K562 (cell line): ENCODE results near the gene FAM110D. TPM values are rescaled to one million over a fixed set of nuclear protein-coding genes. Genes with fewer than 3 reads are reported as not detected.

Experiments used
- CBX2 ChIP-seq: fragments of 200-600 bp; sonication (generic); IDR thresholded peaks from one replicate; pipeline ENCODE4 v1.6.1; 2012; ENCODE audit warnings: mild to moderate bottlenecking, low read length, inconsistent platforms; ENCODE audit not compliant: insufficient read depth, poor library complexity, severe bottlenecking
- DLX4 ChIP-seq: fragments of 250-450 bp; sonication (Bioruptor Pico); IDR thresholded peaks from 2 replicates; pipeline ENCODE4 v1.6.1; 2021; ENCODE audit warnings: mild to moderate bottlenecking
- E2F5 ChIP-seq: sonication (generic); formaldehyde crosslinking; IDR thresholded peaks from 2 replicates; pipeline ENCODE4 v1.8.0; 2022; ENCODE audit warnings: mild to moderate bottlenecking, missing genetic modification reagents
- HOXB6 ChIP-seq: fragments of 250-450 bp; sonication (Bioruptor Pico); IDR thresholded peaks from 2 replicates; pipeline ENCODE4 v1.5.1; 2022; ENCODE audit warnings: mild to moderate bottlenecking, borderline replicate concordance
- IRF2 ChIP-seq: sonication (generic); formaldehyde crosslinking; IDR thresholded peaks from 2 replicates; pipeline ENCODE4 v1.8.1; 2022; ENCODE audit warnings: mild to moderate bottlenecking, missing genetic modification reagents
- JUND ChIP-seq, 2 experiments: IDR thresholded peaks; 2 replicates in 1 of 2; 3 replicates in 1 of 2; pipeline ENCODE4 v1.6.1; 2011; ENCODE audit warnings: borderline replicate concordance in 2 of 2, low read depth in 2 of 2, low read length in 2 of 2, improper control_type of control experiment in 1 of 2, missing biosample characterization in 1 of 2, missing genetic modification characterization in 1 of 2, missing genetic modification reagents in 1 of 2
- MLX ChIP-seq, 2 experiments: fragments of 450-650 bp in 1 of 2; sonication (generic) in 1 of 2; formaldehyde crosslinking; conservative IDR thresholded peaks; 2 replicates each; pipeline versions ENCODE4 v1.4.0 to v1.8.1; 2020 to 2022; ENCODE audit warnings: mild to moderate bottlenecking in 1 of 2, missing genetic modification reagents in 1 of 2
- NR3C1 ChIP-seq: sonication (generic); formaldehyde crosslinking; IDR thresholded peaks from 2 replicates; pipeline ENCODE4 v1.8.1; 2022; ENCODE audit warnings: missing genetic modification reagents
- PCBP2 ChIP-seq: fragments of 200-400 bp; formaldehyde crosslinking; IDR thresholded peaks from 2 replicates; pipeline ENCODE4 v1.6.1; 2018; ENCODE audit warnings: low read length, low read depth, mild to moderate bottlenecking, moderate library complexity; ENCODE audit not compliant: poor library complexity, severe bottlenecking
- RBM15 ChIP-seq: fragments of 200-400 bp; formaldehyde crosslinking; IDR thresholded peaks from 2 replicates; pipeline ENCODE4 v1.6.1; 2018; ENCODE audit warnings: mild to moderate bottlenecking, low read length, moderate library complexity; ENCODE audit not compliant: insufficient read depth
- SP1 ChIP-seq: sonication (generic); formaldehyde crosslinking; IDR thresholded peaks from 2 replicates; pipeline ENCODE4 v1.8.1; 2022; ENCODE audit warnings: mild to moderate bottlenecking, missing genetic modification reagents
- ZBTB33 ChIP-seq: sonication (generic); formaldehyde crosslinking; IDR thresholded peaks from 2 replicates; pipeline ENCODE4 v1.8.1; 2023; ENCODE audit warnings: mild to moderate bottlenecking, missing genetic modification reagents
- ZBTB9 ChIP-seq: fragments of 450-650 bp; formaldehyde crosslinking; IDR thresholded peaks from 2 replicates; pipeline ENCODE4 v1.4.0; 2020; ENCODE audit warnings: mild to moderate bottlenecking, moderate library complexity
- ZNF143 ChIP-seq: sonication (generic); formaldehyde crosslinking; IDR thresholded peaks from 2 replicates; pipeline ENCODE4 v1.9.0; 2022; ENCODE audit warnings: mild to moderate bottlenecking, missing genetic modification reagents
- ZNF354B ChIP-seq: fragments of 250-450 bp; sonication (Bioruptor Pico); IDR thresholded peaks from 2 replicates; pipeline ENCODE4 v1.4.0; 2020
- ZZZ3 ChIP-seq: fragments of 450-650 bp; IDR thresholded peaks from 2 replicates; pipeline ENCODE4 v1.6.1; 2016; ENCODE audit warnings: antibody characterized with exemption, mild to moderate bottlenecking, moderate library complexity
- polyA plus RNA-seq, 8 experiments: library from polyadenylated mRNA; depleted of rRNA in 4 of 8; stranded (reverse) in 5 of 8; unstranded in 3 of 8; fragments of >200 nt; fragmentation: Nextera tagmentation in 2 of 8; fragmentation: Illumina TruSeq in 1 of 8; extraction: Ambion mirVana in 2 of 8; extraction: Trizol in 1 of 8; gene quantifications; 2 replicates each; pipeline versions ENCODE4 v1.2.1 to v1.2.3, GENCODE V29; 2011 to 2014; ENCODE audit warnings: inconsistent platforms in 1 of 8, missing spikeins in 1 of 8
- total RNA-seq, 7 experiments: library from RNA; depleted of rRNA in 6 of 7; stranded (reverse); fragments of >200 nt in 6 of 7; fragmentation: Illumina TruSeq in 2 of 7; extraction: Trizol in 2 of 7; gene quantifications; 2 replicates each; pipeline versions ENCODE4 v1.2.1 to v1.2.3, GENCODE V29; 2011 to 2021; ENCODE audit warnings: low replicate concordance in 1 of 7
- TF ChIP-seq, protein P1 (sequence below): conservative IDR thresholded peaks from 2 replicates; pipeline ENCODE4 v1.6.1; 2011; ENCODE audit warnings: low read depth, mild to moderate bottlenecking, low read length; ENCODE audit not compliant: control insufficient read depth

The FAM110D gene
- total and polyA plus RNA-seq, 9 of the 15 experiments (the other 6 are each of a cell fraction or from before 2014, with no cell fraction given): 0.04 to 1.1 (median 0.33) TPM

- TF ChIP-seq SP1 (CRISPR knock-in tag): peak; percentile 77
- TF ChIP-seq PCBP2: no peak
- TF ChIP-seq HOXB6 (CRISPR knock-in tag): no peak
- peak; percentile 9; the same call in 1 of the 2 replicates for TF ChIP-seq ZBTB33 (CRISPR knock-in tag)
- TF ChIP-seq IRF2 (CRISPR knock-in tag): no peak
- TF ChIP-seq CBX2: no peak
- no peak for TF ChIP-seq NR3C1 (CRISPR knock-in tag)
- 0 out of 2 replicates have a peak, but pooled peaks have one; percentile 50 for TF ChIP-seq ZBTB9 (CRISPR knock-in tag)
- TF ChIP-seq RBM15: no peak
- TF ChIP-seq E2F5 (CRISPR knock-in tag): no peak
- TF ChIP-seq ZNF143: no peak
- TF ChIP-seq, protein P1, sequence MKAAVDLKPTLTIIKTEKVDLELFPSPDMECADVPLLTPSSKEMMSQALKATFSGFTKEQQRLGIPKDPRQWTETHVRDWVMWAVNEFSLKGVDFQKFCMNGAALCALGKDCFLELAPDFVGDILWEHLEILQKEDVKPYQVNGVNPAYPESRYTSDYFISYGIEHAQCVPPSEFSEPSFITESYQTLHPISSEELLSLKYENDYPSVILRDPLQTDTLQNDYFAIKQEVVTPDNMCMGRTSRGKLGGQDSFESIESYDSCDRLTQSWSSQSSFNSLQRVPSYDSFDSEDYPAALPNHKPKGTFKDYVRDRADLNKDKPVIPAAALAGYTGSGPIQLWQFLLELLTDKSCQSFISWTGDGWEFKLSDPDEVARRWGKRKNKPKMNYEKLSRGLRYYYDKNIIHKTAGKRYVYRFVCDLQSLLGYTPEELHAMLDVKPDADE: no peak
- TF ChIP-seq ZNF354B (CRISPR knock-in tag): peak; percentile 61; the same call in 1 of the 2 replicates
- no peak for TF ChIP-seq ZZZ3
- TF ChIP-seq JUND (IDR thresholded peaks at IDR 0.05; ENCODE audit: borderline replicate concordance, low read depth, low read length): peak; percentile 92
- TF ChIP-seq JUND (tag; IDR thresholded peaks at IDR 0.05; ENCODE audit: borderline replicate concordance, low read depth, low read length): peak; percentile 90; the same call in 2 of the 3 replicates
- TF ChIP-seq MLX (CRISPR knock-in tag; conservative IDR thresholded peaks at IDR 0.05): peak in 1 of 2 experiments; percentile 50; a peak in 1 of 4 replicates
- TF ChIP-seq DLX4 (CRISPR knock-in tag): no peak
These were observed 32.4 kb upstream of the FAM110D start (continued) for GRCh38 chr1:26126321-26127084.
